ENCODE data around the gene ZNF679. TPM values are rescaled to one million over a fixed set of nuclear protein-coding genes. Genes with fewer than 3 reads are reported as not detected.
"Not testable (repeated sequence)": the region's sequence is repeated elsewhere in the genome, so short reads cannot be mapped to it uniquely, and the experiment has no call there.

Gene ZNF679
- polyA plus RNA-seq, 1 donor (not counting 4 experiments of a cell fraction or from before 2014, with no cell fraction given) = not detected

DNA sequence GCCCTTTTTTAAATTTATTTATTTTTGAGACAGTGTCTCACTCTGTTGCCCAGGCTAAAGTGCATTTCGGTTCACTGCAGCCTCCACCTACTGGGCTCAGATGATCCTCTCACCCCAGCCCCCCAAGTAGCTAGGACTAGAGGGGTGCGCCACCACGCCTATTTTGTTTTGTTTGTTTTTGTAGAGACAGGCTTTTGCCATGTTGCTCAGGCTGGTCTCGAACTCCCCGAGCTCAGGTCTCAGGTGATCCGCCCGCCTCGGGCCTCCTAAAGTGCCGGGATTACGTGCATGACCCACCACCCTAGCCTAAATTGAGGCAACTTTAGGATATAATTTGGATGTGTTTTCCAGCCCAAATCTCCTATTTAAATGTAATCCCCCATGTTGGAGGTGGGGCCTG lies 86.3 kb downstream of the ZNF679 start:
- H3K4me2 ChIP-seq (ENCODE audit: control insufficient read depth, extremely low read depth, insufficient read depth, low read depth, low read length) = peak overlapping the region; percentile 85
- H3K27ac ChIP-seq (ENCODE audit: control insufficient read depth, insufficient read depth, low read length) = peak overlapping the region; percentile 94

DNA sequence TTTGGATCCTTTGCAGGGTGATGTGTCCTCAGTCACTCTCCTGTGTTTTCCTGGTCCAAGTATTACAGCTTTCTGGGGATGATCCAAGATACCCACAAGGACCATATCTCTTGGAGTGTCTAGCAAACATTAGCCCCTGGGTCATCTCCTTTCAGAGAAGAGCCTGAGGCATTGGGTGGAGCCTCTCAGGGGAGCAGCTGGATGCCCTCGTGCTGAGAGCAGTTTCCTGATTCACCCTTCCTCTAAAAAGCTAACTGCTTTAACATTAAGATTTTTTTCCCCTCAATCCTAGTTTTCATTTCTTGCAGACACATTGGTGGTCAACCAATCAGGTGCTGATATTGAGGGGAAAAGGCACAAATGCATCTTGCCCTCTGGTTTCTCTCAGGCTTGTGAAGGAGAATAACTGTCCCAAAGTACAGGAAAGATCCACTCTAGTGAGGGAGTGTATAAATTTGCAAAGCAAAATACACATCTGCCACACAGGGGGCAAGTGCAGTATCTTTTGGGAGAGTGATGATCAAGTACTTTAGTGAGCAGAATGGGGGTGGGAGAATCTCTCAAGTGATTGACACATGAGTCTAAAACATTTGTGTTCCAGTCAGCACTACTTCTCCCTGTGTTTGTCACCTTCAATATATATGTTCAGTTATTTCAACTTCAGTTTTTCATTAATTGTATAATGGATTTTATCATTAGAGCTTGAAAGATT lies 87.9 kb downstream of the ZNF679 start:
- H3K27ac ChIP-seq (ENCODE audit: control insufficient read depth, insufficient read depth, low read length); H3K4me2 ChIP-seq (ENCODE audit: control insufficient read depth, extremely low read depth, insufficient read depth, low read depth, low read length); H3K4me3 ChIP-seq (ENCODE audit: control insufficient read depth in 2 of 3, extremely low read depth in 1 of 3, insufficient read depth in 2 of 3, low read depth in 1 of 3, low read length in 3 of 3); H3K9ac ChIP-seq (ENCODE audit: control insufficient read depth, extremely low read depth, insufficient read depth, low read length); H3K9me3 ChIP-seq (ENCODE audit: control insufficient read depth, low read depth, low read length); dilution Hi-C loops (cut with MboI; ENCODE audit: extremely low pct_ligation_motif_present, low sequenced_read_pairs); H3K4me1 ChIP-seq (ENCODE audit: control insufficient read depth, extremely low read depth, insufficient read depth, low read length); H3K9me1 ChIP-seq (ENCODE audit: control insufficient read depth, extremely low read depth, insufficient read depth, low read length); H3K36me3 ChIP-seq (ENCODE audit: control insufficient read depth in 2 of 2, extremely low read depth in 1 of 2, insufficient read depth in 2 of 2, low read length in 2 of 2); H3K27me3 ChIP-seq (ENCODE audit: control insufficient read depth, extremely low read depth, insufficient read depth, low read length); H2AFZ ChIP-seq (ENCODE audit: control insufficient read depth, low read length); H4K20me1 ChIP-seq (ENCODE audit: control insufficient read depth, extremely low read depth, insufficient read depth, low read length); FAIRE-seq; DNase-seq (ENCODE audit: low read depth, low spot score): not testable (repeated sequence)
- H3K79me2 ChIP-seq (ENCODE audit: control insufficient read depth, insufficient read depth, low read length) = peaks cover 47% of the 10 kb centered on the region

More for the DNA sequence above, 86.3 kb downstream of the ZNF679 start:
- Histone ChIP-seq H3K4me3 (ENCODE audit: control insufficient read depth in 2 of 3, extremely low read depth in 1 of 3, insufficient read depth in 2 of 3, low read depth in 1 of 3, low read length in 3 of 3) (peak overlapping the region; percentile 74 to 82 (median 80)), H3K9me3 (ENCODE audit: control insufficient read depth, low read depth, low read length) (no peaks in the 10 kb centered on the region), H4K20me1 (ENCODE audit: control insufficient read depth, extremely low read depth, insufficient read depth, low read length) (no peaks in the 10 kb centered on the region), H2AFZ (ENCODE audit: control insufficient read depth, low read length) (peak overlapping the region; percentile 100), H3K36me3 (ENCODE audit: control insufficient read depth in 2 of 2, extremely low read depth in 1 of 2, insufficient read depth in 2 of 2, low read length in 2 of 2) (no peaks in the 10 kb centered on the region), H3K27me3 (ENCODE audit: control insufficient read depth, extremely low read depth, insufficient read depth, low read length) (no peaks in the 10 kb centered on the region), H3K9me1 (ENCODE audit: control insufficient read depth, extremely low read depth, insufficient read depth, low read length) (no peaks in the 10 kb centered on the region), H3K4me1 (ENCODE audit: control insufficient read depth, extremely low read depth, insufficient read depth, low read length) (peaks cover 6% of the 10 kb centered on the region), H3K9ac (ENCODE audit: control insufficient read depth, extremely low read depth, insufficient read depth, low read length) (peak overlapping the region; percentile 98), H3K79me2 (ENCODE audit: control insufficient read depth, insufficient read depth, low read length) (peaks cover 42% of the 10 kb centered on the region)
- TF ChIP-seq, protein P1, sequence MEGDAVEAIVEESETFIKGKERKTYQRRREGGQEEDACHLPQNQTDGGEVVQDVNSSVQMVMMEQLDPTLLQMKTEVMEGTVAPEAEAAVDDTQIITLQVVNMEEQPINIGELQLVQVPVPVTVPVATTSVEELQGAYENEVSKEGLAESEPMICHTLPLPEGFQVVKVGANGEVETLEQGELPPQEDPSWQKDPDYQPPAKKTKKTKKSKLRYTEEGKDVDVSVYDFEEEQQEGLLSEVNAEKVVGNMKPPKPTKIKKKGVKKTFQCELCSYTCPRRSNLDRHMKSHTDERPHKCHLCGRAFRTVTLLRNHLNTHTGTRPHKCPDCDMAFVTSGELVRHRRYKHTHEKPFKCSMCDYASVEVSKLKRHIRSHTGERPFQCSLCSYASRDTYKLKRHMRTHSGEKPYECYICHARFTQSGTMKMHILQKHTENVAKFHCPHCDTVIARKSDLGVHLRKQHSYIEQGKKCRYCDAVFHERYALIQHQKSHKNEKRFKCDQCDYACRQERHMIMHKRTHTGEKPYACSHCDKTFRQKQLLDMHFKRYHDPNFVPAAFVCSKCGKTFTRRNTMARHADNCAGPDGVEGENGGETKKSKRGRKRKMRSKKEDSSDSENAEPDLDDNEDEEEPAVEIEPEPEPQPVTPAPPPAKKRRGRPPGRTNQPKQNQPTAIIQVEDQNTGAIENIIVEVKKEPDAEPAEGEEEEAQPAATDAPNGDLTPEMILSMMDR (optimal IDR thresholded peaks at IDR 0.05 in 1 of 3, IDR thresholded peaks at IDR 0.05 in 1 of 3, conservative IDR thresholded peaks at IDR 0.05 in 1 of 3; ENCODE audit: extremely low read depth in 1 of 3, insufficient read depth in 2 of 3, low read length in 3 of 3) = no peak
- TF ChIP-seq EZH2 (IDR thresholded peaks at IDR 0.05; ENCODE audit: low read length) = no peak
- no peak for FAIRE-seq
- dilution Hi-C loops (cut with MboI; ENCODE audit: extremely low pct_ligation_motif_present, low sequenced_read_pairs) = no loop called here
- DNase-seq (ENCODE audit: low read depth, low spot score) = no peak

Other genes starting within 250 kb of the ZNF679 start
- not detected in 3 replicates for gene ZNF722, start 229.6 kb upstream of the ZNF679 start, polyA plus RNA-seq
- gene ZNF727, start 183.0 kb upstream of the ZNF679 start, polyA plus RNA-seq = 0.05 to 0.13 TPM (median 0.05 TPM) in 3 replicates
- gene ZNF735, start 21.3 kb upstream of the ZNF679 start, polyA plus RNA-seq = not detected in 3 replicates
- 3.9 to 8.3 TPM (median 8.2 TPM) in 3 replicates for gene ZNF736, start 85.5 kb downstream of the ZNF679 start, polyA plus RNA-seq